K562 (cell line): ENCODE results near the gene CCDC68. TPM values are rescaled to one million over a fixed set of nuclear protein-coding genes. Genes with fewer than 3 reads are reported as not detected.

Experiments used
- ATAC-seq: fragments of 200-7000 bp; cut with Tn5 transposase; 3 replicates; pipeline ENCODE4 v1.9.1; 2020; ENCODE audit warnings: moderate library complexity
- BruUV-seq: library from RNA; stranded (reverse); fragments of 400-500 nt; replicated peaks from 2 replicates; lab custom pipeline; 2021; lab: Mats Ljungman, UMichigan
- CTCF ChIA-PET: fragments of 300-600 bp; formaldehyde crosslinking; extraction: SDS; loops from one replicate; lab custom pipeline; 2021; ENCODE audit warnings: low intra/inter-chr PET ratio; lab: Yijun Ruan, JAX
- POLR2A ChIA-PET: fragments of 300-600, 350-650 bp; sonication (Branson Sonifier 250); formaldehyde crosslinking; extraction: SDS; loops from one replicate; lab custom pipeline; 2021; ENCODE audit warnings: antibody characterized with exemption, inconsistent platforms; lab: Yijun Ruan, JAX
- DNase-seq, 4 experiments: peaks; one replicate each; pipeline versions ENCODE4 v3.0.0 to v3.0.0-alpha.2; 2011 to 2018; ENCODE audit warnings: low spot score in 3 of 4, mixed read lengths in 3 of 4; ENCODE audit errors: extremely low read depth in 1 of 4
- FAIRE-seq: peaks from 2 replicates; lab custom pipeline; 2011; peaks lifted over from hg19 to GRCh38; lab: Jason Lieb, UNC
- H2AFZ ChIP-seq: 2 replicates; pipeline ENCODE4 v1.6.0; 2011; ENCODE audit warnings: low read depth, low read length, control low read depth, inconsistent platforms
- H3K27ac ChIP-seq: fragments of 200-600 bp; 3 replicates; pipeline ENCODE4 v1.8.0; 2011; ENCODE audit warnings: low read depth, mild to moderate bottlenecking, control low read depth, inconsistent platforms, low read length, moderate library complexity, mixed read lengths; ENCODE audit errors: extremely low read depth
- H3K27me3 ChIP-seq, 2 experiments: fragments of 300-600 bp in 1 of 2; 2 replicates in 1 of 2; 3 replicates in 1 of 2; pipeline versions ENCODE4 v1.6.0 to v1.8.0; 2011; ENCODE audit warnings: inconsistent platforms in 2 of 2, low read length in 2 of 2, mild to moderate bottlenecking in 1 of 2, mixed read lengths in 1 of 2, moderate library complexity in 1 of 2; ENCODE audit not compliant: control insufficient read depth in 2 of 2, insufficient read depth in 2 of 2
- H3K36me3 ChIP-seq: fragments of 300-600 bp; 3 replicates; pipeline ENCODE4 v1.8.0; 2011; ENCODE audit warnings: mild to moderate bottlenecking, low read length, inconsistent platforms; ENCODE audit not compliant: control insufficient read depth, insufficient read depth
- H3K4me1 ChIP-seq, 2 experiments: fragments of 200-600 bp in 1 of 2; replicated peaks in 1 of 2; 2 replicates in 1 of 2; 3 replicates in 1 of 2; pipeline versions ENCODE4 v1.5.1 to v1.8.0; 2011; ENCODE audit warnings: inconsistent platforms in 2 of 2, low read length in 2 of 2, mild to moderate bottlenecking in 1 of 2, mixed read lengths in 1 of 2, moderate library complexity in 1 of 2; ENCODE audit not compliant: control insufficient read depth in 2 of 2, insufficient read depth in 2 of 2
- H3K4me2 ChIP-seq: 2 replicates; pipeline ENCODE4 v1.6.1; 2011; ENCODE audit warnings: low read length, control low read depth, inconsistent platforms, mixed read lengths; ENCODE audit not compliant: insufficient read depth
- H3K4me3 ChIP-seq: fragments of 200-600 bp; sonication (generic), shearing (Covaris generic); 2 replicates; pipeline ENCODE4 v1.5.1; 2016; ENCODE audit warnings: control low read depth, inconsistent platforms
- H3K79me2 ChIP-seq: fragments of 200-600 bp; 3 replicates; pipeline ENCODE4 v1.8.0; 2011; ENCODE audit warnings: low read length, inconsistent platforms; ENCODE audit not compliant: control insufficient read depth, insufficient read depth
- H3K9ac ChIP-seq, 2 experiments: 2 replicates each; pipeline versions ENCODE4 v1.6.0 to v1.6.1; 2011; ENCODE audit warnings: low read depth in 2 of 2, low read length in 2 of 2, control low read depth in 1 of 2, inconsistent platforms in 1 of 2, mild to moderate bottlenecking in 1 of 2, mixed read lengths in 1 of 2; ENCODE audit not compliant: insufficient read depth in 1 of 2
- H3K9me1 ChIP-seq: one replicate; pipeline ENCODE4 v1.6.0; 2011; ENCODE audit warnings: inconsistent platforms, mild to moderate bottlenecking, low read length, moderate library complexity; ENCODE audit not compliant: control insufficient read depth, insufficient read depth
- H3K9me3 ChIP-seq: replicated peaks from 2 replicates; pipeline ENCODE4 v1.5.1; 2011; ENCODE audit warnings: low read depth, low read length, inconsistent platforms; ENCODE audit not compliant: control insufficient read depth, insufficient read depth
- H4K20me1 ChIP-seq: replicated peaks from 2 replicates; pipeline ENCODE4 v1.6.1; 2011; ENCODE audit warnings: low read length, inconsistent platforms, mixed read lengths; ENCODE audit not compliant: control insufficient read depth, insufficient read depth
- TAF9B ChIP-seq: fragments of 450-650 bp; IDR thresholded peaks from 2 replicates; pipeline ENCODE4 v1.6.1; 2018; ENCODE audit warnings: mild to moderate bottlenecking; ENCODE audit not compliant: partially characterized antibody
- WGBS: fragments of 100-300 bp; shearing (Covaris generic); methylation state at CpG from one replicate; pipeline ENCODE4 v1.1.6; 2016; ENCODE audit warnings: low coverage, mixed read lengths; ENCODE audit not compliant: insufficient coverage; ENCODE audit errors: missing lambda C conversion rate; 5-methylcytosine and 5-hydroxymethylcytosine counted together
- in situ Hi-C: fragments of 300-500 bp; cut with MboI; formaldehyde crosslinking; loops from 4 replicates; pipeline ENCODE4 v1.15.0; 2018; ENCODE audit warnings: inconsistent platforms, mixed read lengths
- intact Hi-C: fragments of 100-400 bp; cut with micrococcal nuclease; formaldehyde crosslinking; loops from 2 replicates; pipeline ENCODE4 v1.14.2; 2022
- polyA plus RNA-seq, 8 experiments: library from polyadenylated mRNA; depleted of rRNA in 4 of 8; stranded (reverse) in 5 of 8; unstranded in 3 of 8; fragments of >200 nt; fragmentation: Nextera tagmentation in 2 of 8; fragmentation: Illumina TruSeq in 1 of 8; extraction: Ambion mirVana in 2 of 8; extraction: Trizol in 1 of 8; gene quantifications; 2 replicates each; pipeline versions ENCODE4 v1.2.1 to v1.2.3, GENCODE V29; 2011 to 2014; ENCODE audit warnings: inconsistent platforms in 1 of 8, missing spikeins in 1 of 8
- total RNA-seq, 7 experiments: library from RNA; depleted of rRNA in 6 of 7; stranded (reverse); fragments of >200 nt in 6 of 7; fragmentation: Illumina TruSeq in 2 of 7; extraction: Trizol in 2 of 7; gene quantifications; 2 replicates each; pipeline versions ENCODE4 v1.2.1 to v1.2.3, GENCODE V29; 2011 to 2021; ENCODE audit warnings: low replicate concordance in 1 of 7
- TF ChIP-seq, protein P1 (sequence below), 2 experiments: fragments of 450-650 bp; formaldehyde crosslinking in 1 of 2; IDR thresholded peaks; 2 replicates each; pipeline versions ENCODE4 v1.4.0 to v1.6.1; 2014 to 2020; ENCODE audit warnings: mild to moderate bottlenecking in 2 of 2, borderline replicate concordance in 1 of 2, low read depth in 1 of 2

The CCDC68 gene
- total and polyA plus RNA-seq, 9 of the 15 experiments (the other 6 are each of a cell fraction or from before 2014, with no cell fraction given) = 0.28 to 4.5 (median 1.4) TPM

DNA sequence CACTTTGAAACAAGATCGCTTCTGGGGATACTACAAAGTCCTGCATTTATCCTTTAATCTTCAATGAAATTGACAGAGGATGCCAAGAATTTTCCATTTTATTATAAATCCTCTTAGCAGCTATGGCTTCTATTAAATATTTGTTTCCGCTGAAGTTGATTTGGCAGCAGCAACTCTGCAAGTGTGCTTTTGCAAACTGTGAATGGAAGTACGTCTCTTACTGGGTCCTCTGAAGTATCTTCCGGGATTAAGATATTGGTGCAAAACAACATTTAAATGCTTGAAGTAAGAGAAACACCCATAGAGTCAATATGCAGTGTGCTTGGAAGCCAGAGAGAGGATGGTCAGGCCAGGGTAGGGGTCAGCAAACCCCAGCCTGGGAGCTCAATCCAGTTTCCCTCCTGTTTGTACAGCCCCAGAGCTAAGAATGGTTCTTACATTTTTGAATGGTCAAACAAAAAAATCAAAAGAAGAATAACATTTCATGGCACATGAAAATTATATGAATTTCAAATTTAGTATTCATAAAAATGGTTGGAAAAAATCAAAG is 13.6 kb downstream of the CCDC68 start:
- BruUV-seq = TSS peak; percentile 69
- ChIA-PET POLR2A (interaction anchor here (0.7 kb wide), 1 partner anchor 14 kb away, joined by 3 read pairs; no protein-coding TSS in a partner anchor), CTCF (interaction anchor here (1.1 kb wide), 1 partner anchor 266 kb away, joined by 3 read pairs; no protein-coding TSS in a partner anchor)
- in situ Hi-C loops (no loop called here), intact Hi-C loops (no loop called here)
- peak; percentile 20 for TF ChIP-seq TAF9B
- TF ChIP-seq, protein P1, sequence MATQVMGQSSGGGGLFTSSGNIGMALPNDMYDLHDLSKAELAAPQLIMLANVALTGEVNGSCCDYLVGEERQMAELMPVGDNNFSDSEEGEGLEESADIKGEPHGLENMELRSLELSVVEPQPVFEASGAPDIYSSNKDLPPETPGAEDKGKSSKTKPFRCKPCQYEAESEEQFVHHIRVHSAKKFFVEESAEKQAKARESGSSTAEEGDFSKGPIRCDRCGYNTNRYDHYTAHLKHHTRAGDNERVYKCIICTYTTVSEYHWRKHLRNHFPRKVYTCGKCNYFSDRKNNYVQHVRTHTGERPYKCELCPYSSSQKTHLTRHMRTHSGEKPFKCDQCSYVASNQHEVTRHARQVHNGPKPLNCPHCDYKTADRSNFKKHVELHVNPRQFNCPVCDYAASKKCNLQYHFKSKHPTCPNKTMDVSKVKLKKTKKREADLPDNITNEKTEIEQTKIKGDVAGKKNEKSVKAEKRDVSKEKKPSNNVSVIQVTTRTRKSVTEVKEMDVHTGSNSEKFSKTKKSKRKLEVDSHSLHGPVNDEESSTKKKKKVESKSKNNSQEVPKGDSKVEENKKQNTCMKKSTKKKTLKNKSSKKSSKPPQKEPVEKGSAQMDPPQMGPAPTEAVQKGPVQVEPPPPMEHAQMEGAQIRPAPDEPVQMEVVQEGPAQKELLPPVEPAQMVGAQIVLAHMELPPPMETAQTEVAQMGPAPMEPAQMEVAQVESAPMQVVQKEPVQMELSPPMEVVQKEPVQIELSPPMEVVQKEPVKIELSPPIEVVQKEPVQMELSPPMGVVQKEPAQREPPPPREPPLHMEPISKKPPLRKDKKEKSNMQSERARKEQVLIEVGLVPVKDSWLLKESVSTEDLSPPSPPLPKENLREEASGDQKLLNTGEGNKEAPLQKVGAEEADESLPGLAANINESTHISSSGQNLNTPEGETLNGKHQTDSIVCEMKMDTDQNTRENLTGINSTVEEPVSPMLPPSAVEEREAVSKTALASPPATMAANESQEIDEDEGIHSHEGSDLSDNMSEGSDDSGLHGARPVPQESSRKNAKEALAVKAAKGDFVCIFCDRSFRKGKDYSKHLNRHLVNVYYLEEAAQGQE (IDR thresholded peaks at IDR 0.05; ENCODE audit: borderline replicate concordance) = no peak
- TF ChIP-seq, protein P1 (CRISPR knock-in tag; IDR thresholded peaks at IDR 0.05; ENCODE audit: low read depth) = no peak
- no peak for DNase-seq
- FAIRE-seq = no peak
- Histone ChIP-seq H3K4me3 (peak overlapping the region; percentile 22; the same call in 1 of the 2 replicates), H3K4me2 (peak overlapping the region; percentile 72), H2AFZ (peak overlapping the region; percentile 87), H3K27ac (peak overlapping the region; percentile 91), H3K36me3 (no peaks in the 10 kb centered on the region), H3K4me1 (peaks cover 0 to 11% of the 10 kb centered on the region in 2 experiments; a peak in 2 of 5 replicates), H4K20me1 (no peaks in the 10 kb centered on the region), H3K9ac (peak overlapping the region; percentile 69 to 71; a peak in 3 of 4 replicates), H3K79me2 (no peaks in the 10 kb centered on the region), H3K27me3 (no peaks in the 10 kb centered on the region), H3K9me3 (no peaks in the 10 kb centered on the region), H3K9me1 (no peaks in the 10 kb centered on the region)
- 35% methylated on average over 4 of the region's 4 CpGs for WGBS
- peak; percentile 57 for ATAC-seq
